Testis (tissue), 3 donors: ENCODE measurements around the gene CC2D2A. TPM values are rescaled to one million over a fixed set of nuclear protein-coding genes. Genes with fewer than 3 reads are reported as not detected.

Experiments
- DNase-seq: peaks from one replicate; pipeline ENCODE4 v3.0.0-alpha.2; 2019
- H3K27ac ChIP-seq, 2 donors: fragments of 200-600 bp; sonication (generic); one replicate each; pipeline ENCODE4 v1.5.1; 2019
- H3K27me3 ChIP-seq: fragments of 200-600 bp; sonication (generic); one replicate; pipeline ENCODE4 v1.5.1; 2019
- H3K36me3 ChIP-seq: fragments of 200-600 bp; sonication (generic); one replicate; pipeline ENCODE4 v1.5.1; 2017; ENCODE audit warnings: low read depth; ENCODE audit errors: missing control alignments
- H3K4me1 ChIP-seq: fragments of 200-600 bp; sonication (generic); one replicate; pipeline ENCODE4 v1.5.1; 2019
- H3K4me3 ChIP-seq, 2 donors: fragments of 200-600 bp; sonication (generic); one replicate each; pipeline ENCODE4 v1.5.1; 2017 to 2019
- H3K9me3 ChIP-seq: fragments of 200-600 bp; sonication (generic); one replicate; pipeline ENCODE4 v1.5.1; 2017
- POLR2A ChIP-seq: fragments of 450-650 bp; IDR thresholded peaks from one replicate; pipeline ENCODE4 v1.6.1; 2017; ENCODE audit warnings: antibody characterized with exemption, mild to moderate bottlenecking, moderate library complexity
- WGBS, 2 donors: methylation state at CpG; one replicate each; pipeline ENCODE4 v1.1.5; 2018; 5-methylcytosine and 5-hydroxymethylcytosine counted together
- intact Hi-C: fragments of 100-400 bp; cut with DNase I; formaldehyde crosslinking; loops from one replicate; pipeline ENCODE4 v1.15.1; 2023; ENCODE audit warnings: low total_unique reads
- polyA plus RNA-seq: library from polyadenylated mRNA; stranded (reverse); fragments of 350-450 nt; fragmentation: Illumina TruSeq; extraction: RNeasy Lipid Tissue Mini Kit (QIAGEN cat#74804); gene quantifications from one replicate; pipeline ENCODE4 v1.2.3, GENCODE V29; 2014; ENCODE audit warnings: low read depth, low replicate concordance; ENCODE audit not compliant: insufficient read depth
- total RNA-seq, 2 donors: library from RNA; depleted of rRNA; stranded (reverse); fragments of >200 nt; gene quantifications; one replicate each; pipeline ENCODE4 v1.2.3, GENCODE V29; 2016
- TF ChIP-seq, protein P1 (sequence below), 3 experiments: fragments of 450-650 bp in 2 of 3; fragments of 200-600 bp in 1 of 3; sonication (generic) in 1 of 3; IDR thresholded peaks; one replicate each; pipeline ENCODE4 v1.5.1; 2016 to 2019; ENCODE audit warnings: antibody characterized with exemption in 3 of 3, mild to moderate bottlenecking in 2 of 3, moderate library complexity in 1 of 3

CC2D2A gene
- total and polyA plus RNA-seq, 3 donors from 2014 or later, result 16.9 to 23.7 (median 21.9) TPM

DNA sequence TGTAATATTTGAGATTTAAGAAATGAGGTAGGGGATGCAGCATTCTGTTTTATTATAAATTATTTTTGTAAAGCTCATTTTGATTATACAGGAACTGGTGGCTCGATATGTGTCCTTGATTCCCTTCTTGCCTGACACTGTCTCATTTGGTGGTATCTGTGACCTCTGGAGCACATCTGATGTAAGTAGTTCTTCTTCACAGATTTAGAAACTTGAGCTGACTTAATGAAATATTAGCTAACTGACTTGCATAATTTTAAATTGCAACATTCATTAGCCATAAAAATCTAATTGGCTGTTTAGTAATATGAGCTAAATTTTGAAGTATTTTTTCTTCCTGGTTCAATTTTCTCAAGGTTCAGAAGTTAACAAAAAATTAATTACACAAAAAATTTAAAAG, 116.4 kb downstream of the CC2D2A start:
- Histone ChIP-seq H3K4me3 (no peak overlapping the region), H3K27ac (no peak overlapping the region), H3K27me3 (no peaks in the 10 kb centered on the region), H3K9me3 (no peaks in the 10 kb centered on the region), H3K36me3 (no peaks in the 10 kb centered on the region), H3K4me1 (no peaks in the 10 kb centered on the region)
- no peak for DNase-seq
- intact Hi-C loops, result no loop called here
- TF ChIP-seq POLR2A, result no peak
- TF ChIP-seq, protein P1, sequence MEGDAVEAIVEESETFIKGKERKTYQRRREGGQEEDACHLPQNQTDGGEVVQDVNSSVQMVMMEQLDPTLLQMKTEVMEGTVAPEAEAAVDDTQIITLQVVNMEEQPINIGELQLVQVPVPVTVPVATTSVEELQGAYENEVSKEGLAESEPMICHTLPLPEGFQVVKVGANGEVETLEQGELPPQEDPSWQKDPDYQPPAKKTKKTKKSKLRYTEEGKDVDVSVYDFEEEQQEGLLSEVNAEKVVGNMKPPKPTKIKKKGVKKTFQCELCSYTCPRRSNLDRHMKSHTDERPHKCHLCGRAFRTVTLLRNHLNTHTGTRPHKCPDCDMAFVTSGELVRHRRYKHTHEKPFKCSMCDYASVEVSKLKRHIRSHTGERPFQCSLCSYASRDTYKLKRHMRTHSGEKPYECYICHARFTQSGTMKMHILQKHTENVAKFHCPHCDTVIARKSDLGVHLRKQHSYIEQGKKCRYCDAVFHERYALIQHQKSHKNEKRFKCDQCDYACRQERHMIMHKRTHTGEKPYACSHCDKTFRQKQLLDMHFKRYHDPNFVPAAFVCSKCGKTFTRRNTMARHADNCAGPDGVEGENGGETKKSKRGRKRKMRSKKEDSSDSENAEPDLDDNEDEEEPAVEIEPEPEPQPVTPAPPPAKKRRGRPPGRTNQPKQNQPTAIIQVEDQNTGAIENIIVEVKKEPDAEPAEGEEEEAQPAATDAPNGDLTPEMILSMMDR (IDR thresholded peaks at IDR 0.05), result no peak
- 86 to 91% methylated on average over 1 of the region's 1 CpG for WGBS, 2 donors

- H3K27ac ChIP-seq, result no peak overlapping the region
- WGBS, 2 donors, result 58 to 76% methylated on average over 3 of the region's 3 CpGs
- no peak for DNase-seq
- H3K27me3 ChIP-seq, result no peaks in the 10 kb centered on the region
- H3K4me3 ChIP-seq, result no peak overlapping the region
- intact Hi-C loops, result no loop called here
- H3K9me3 ChIP-seq, result no peaks in the 10 kb centered on the region
- H3K36me3 ChIP-seq, result no peaks in the 10 kb centered on the region
- TF ChIP-seq, protein P1 (IDR thresholded peaks at IDR 0.05), result no peak
- H3K4me1 ChIP-seq, result no peaks in the 10 kb centered on the region
Measured at GRCh38 chr4:15587649-15588048, 118.0 kb downstream of the CC2D2A start.

DNA sequence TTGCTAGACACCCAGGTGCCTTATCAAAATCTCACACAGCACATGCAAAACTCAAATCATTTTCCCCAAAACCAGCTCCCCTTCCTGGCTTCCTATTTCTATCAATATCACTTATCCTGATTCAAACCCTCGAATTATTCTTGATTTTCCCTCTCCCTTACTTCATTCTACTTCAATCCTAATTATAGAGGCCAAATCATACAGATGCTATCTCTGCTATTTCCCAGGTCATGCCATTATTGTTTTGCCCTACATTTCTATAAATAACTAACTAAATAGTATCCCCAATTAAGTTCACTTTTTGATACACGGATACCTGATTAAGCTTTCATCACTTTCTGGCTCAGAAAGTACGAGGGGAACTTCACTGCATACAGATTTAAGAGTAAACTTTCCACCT, 123.1 kb downstream of the CC2D2A start:
- DNase-seq, result no peak
- H3K4me3 ChIP-seq, result no peak overlapping the region
- H3K36me3 ChIP-seq, result no peaks in the 10 kb centered on the region
- intact Hi-C loops, result no loop called here
- no peaks in the 10 kb centered on the region for H3K27me3 ChIP-seq
- no peaks in the 10 kb centered on the region for H3K9me3 ChIP-seq
- no peaks in the 10 kb centered on the region for H3K4me1 ChIP-seq
- 62 to 74% methylated on average over 3 of the region's 3 CpGs for WGBS, 2 donors
- TF ChIP-seq, protein P1 (IDR thresholded peaks at IDR 0.05), result no peak
- TF ChIP-seq POLR2A, result no peak
- H3K27ac ChIP-seq, result no peak overlapping the region

DNA sequence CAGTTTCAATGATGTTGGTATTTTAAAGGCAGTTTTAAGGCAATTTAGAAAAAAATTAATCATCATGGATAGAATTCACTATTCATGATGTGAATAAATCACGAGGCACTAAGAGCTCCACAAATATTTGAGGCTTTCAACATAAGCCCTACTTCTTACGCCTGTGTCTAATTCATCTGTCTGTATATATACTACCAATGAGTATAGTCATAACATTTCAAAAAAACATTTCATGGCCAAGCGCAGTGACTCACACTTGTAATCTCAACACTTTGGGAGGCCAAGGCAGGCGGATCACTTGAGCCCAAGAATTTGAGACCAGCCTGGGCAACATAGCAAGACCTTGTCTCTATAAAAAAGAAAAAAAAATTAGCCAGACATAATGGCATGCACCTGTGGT, 129.0 kb downstream of the CC2D2A start:
- 93 to 98% methylated on average over 4 of the region's 4 CpGs for WGBS, 2 donors
- H3K36me3 ChIP-seq, result no peaks in the 10 kb centered on the region
- TF ChIP-seq, protein P1 (IDR thresholded peaks at IDR 0.05), result no peak
- no peak for TF ChIP-seq POLR2A
- no peak for DNase-seq
- no peaks in the 10 kb centered on the region for H3K27me3 ChIP-seq
- no peak overlapping the region for H3K27ac ChIP-seq
- H3K9me3 ChIP-seq, result no peaks in the 10 kb centered on the region
- H3K4me3 ChIP-seq, result no peak overlapping the region
- intact Hi-C loops, result no loop called here
- no peaks in the 10 kb centered on the region for H3K4me1 ChIP-seq

GRCh38 chr4:15600176-15600575, 130.5 kb downstream of the CC2D2A start:
- H3K27ac ChIP-seq, result no peak overlapping the region

More at GRCh38 chr4:15600176-15600575, 130.5 kb downstream of the CC2D2A start:
- TF ChIP-seq, protein P1 (IDR thresholded peaks at IDR 0.05), result no peak
- no peak for TF ChIP-seq POLR2A
- H3K27me3 ChIP-seq, result no peaks in the 10 kb centered on the region
- no peaks in the 10 kb centered on the region for H3K36me3 ChIP-seq
- no peak overlapping the region for H3K4me3 ChIP-seq
- DNase-seq, result no peak
- no peaks in the 10 kb centered on the region for H3K4me1 ChIP-seq
- intact Hi-C loops, result no loop called here
- 88 to 100% methylated on average over 3 of the region's 3 CpGs for WGBS, 2 donors
- H3K9me3 ChIP-seq, result no peaks in the 10 kb centered on the region
